ENCODE results near the gene GAL3ST2.
"Not testable (repeated sequence)": the region's sequence is repeated elsewhere in the genome, so short reads cannot be mapped to it uniquely, and the experiment has no call there.

GAL3ST2 gene

GRCh38 chr2:241791385-241791784, 14.8 kb downstream of the GAL3ST2 start:
- not testable (repeated sequence) for DNase-seq

GRCh38 chr2:241793385-241793784, 16.8 kb downstream of the GAL3ST2 start:
- no peak for DNase-seq

DNA sequence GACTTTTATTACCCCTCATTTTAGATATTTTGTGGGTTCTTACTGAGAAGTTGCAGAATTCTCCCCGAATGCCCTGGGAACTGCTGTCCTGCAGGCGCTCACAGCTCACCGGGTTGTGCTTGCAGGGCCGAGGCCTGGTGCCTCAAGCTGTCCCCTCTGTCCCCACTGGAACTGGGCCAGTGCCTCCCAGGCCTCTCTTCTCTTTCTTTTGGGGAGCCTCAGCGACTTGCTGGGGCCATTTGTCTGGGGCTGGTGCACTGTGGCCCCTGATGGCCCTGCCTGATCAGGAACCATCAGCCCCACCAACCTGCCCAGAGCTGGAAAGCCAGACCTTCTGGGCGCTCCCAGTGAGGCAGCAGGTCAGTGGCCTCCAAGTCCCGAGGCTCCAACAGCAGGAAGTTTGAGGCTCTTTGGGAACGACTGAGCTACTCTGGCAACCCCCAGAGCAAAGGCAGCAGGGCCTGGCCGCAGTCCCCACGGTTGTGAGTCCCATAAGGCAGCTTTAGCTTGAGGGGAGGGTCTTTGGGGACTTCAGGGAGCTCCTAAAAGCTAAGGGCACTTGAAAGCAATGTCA, 17.7 kb downstream of the GAL3ST2 start:
- DNase-seq: no peak

DNA sequence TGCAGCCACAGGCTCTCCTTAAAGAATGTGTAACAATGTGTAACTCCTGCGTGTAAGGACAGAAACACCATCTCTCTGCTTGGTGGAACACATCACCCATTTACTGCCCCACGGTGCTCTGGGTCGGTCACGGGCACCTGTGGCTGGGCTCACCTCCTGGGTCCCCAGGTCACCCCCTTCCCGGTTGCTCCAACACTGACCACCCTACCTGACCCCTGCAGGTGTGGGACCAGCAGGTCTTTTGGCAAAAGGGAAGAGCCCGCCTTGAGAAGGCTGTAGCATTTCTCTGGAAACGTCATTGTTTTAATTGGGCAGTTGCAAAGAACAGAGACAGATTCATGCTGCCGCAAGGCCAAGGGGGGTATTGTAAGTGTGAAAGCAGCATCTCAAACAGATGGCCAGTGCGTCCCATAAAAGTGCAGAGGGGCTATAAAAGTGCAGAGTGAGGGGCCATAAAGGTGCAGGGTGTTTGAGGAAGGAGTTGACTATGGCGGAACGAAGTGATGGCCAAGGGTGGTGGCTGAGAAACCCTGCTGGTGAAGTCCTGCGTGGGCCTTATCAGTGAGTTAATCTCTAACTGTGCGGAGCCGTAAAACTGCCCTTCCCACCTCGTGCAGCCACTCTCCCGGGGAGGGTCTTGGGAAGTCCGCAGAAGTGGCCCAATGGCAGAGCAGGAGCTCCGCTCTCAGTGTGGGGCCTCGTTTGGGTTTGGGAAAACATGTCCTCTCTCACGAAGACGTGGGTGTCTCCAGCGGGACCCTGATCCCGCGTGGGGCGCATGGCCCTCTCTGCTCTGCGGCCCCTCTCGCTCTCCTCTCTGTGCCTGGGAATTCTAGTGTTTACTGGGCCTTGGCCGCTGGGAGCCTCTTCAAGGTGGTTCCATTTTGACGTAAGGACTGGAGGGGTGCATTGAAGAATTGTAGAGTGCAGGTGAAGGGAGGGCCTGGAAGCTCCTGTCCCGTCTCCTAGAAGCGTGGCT, 18.7 kb downstream of the GAL3ST2 start:
- no peak for DNase-seq

DNA sequence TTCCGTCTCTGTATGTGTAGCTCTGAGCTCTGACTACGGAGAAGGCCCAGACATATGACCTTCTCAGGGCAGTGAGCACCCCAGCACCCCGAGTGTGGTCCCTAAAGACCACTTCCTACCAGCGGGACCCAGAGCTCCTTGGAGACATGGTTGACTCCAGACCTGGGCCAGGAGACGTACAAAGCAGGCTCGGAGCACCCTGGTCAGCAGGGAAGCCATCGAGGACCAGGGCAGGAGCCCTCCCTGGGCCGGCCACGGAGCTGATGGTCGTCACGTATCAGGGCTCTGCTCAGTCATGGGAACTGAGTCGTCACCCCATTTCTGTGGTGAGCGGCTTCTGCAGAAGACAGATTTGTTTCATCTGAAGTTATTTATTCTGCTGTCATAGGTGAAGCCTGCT, 19.6 kb downstream of the GAL3ST2 start:
- no peak for DNase-seq

GRCh38 chr2:241796610-241797138, 20.1 kb downstream of the GAL3ST2 start:
- no peak for DNase-seq

DNA sequence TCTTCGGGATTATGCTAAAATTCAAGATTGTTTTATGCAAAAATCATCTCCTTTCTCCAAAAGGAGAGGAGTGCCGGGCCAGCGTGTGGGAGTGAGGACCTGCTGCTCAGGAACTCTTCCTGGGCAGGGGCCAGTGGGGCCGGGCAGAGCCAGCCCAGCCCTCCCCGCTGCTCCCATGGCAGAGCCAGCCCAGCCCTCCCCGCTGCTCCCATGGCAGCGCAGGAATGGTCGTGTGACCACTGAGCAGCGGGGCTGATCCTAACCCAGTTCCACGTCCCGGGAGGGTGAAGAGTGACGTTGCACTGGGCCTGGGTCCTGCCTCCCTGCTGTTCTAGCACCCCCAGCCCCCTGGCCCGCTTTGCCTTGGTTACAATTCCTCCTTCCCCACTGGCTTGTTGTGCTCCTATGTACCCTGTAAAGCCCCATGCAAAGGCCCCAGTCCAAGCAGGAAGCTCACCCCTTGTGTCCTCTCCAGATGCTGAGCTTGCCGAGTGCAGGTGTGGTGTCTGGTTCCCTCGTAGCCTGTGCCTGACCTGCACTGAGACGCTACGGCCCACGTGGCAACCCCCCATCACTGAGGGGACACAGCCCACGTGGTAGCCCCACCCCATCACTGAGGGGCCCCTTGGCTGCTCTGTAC, 20.9 kb downstream of the GAL3ST2 start:
- DNase-seq: peak in 1 of 58 donors; percentile 35

GRCh38 chr2:241798081-241798630, 21.5 kb downstream of the GAL3ST2 start:
- DNase-seq: no peak

GRCh38 chr2:241798631-241799521, 22.3 kb downstream of the GAL3ST2 start:
- no peak for DNase-seq

DNA sequence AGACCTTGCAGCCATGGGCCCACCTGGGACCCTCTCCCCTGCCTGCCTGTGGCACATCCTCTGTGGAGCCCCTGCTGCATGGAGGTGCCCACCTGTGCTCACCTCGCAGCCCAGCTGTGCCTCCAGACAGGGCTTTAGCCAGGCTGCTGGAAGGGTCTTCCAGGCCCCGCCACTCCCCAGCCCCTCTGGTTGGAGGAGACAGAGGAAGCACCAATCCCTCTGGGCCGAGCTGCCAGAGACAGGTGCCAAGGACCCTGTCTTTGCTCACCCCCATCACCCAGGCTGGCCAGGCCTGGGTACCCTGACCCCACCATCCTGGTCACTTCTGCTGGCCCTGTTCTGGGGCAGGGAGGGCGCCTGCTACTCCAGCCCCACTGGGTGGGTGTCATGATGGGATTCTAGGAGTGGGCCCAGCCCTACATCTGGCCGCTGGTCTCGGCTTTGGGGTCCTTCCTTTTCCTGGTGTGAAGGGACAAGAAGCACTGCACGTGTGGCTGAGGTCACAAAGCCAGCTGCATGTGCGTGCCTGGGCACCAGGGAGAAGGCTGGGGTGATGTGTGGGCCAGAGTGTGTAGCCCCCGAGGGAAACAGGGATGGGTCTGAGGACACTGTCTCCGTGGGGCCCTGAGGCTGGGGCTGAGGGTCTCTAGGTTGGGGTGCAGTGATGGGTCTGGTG, 23.0 kb downstream of the GAL3ST2 start:
- DNase-seq: no peak

DNA sequence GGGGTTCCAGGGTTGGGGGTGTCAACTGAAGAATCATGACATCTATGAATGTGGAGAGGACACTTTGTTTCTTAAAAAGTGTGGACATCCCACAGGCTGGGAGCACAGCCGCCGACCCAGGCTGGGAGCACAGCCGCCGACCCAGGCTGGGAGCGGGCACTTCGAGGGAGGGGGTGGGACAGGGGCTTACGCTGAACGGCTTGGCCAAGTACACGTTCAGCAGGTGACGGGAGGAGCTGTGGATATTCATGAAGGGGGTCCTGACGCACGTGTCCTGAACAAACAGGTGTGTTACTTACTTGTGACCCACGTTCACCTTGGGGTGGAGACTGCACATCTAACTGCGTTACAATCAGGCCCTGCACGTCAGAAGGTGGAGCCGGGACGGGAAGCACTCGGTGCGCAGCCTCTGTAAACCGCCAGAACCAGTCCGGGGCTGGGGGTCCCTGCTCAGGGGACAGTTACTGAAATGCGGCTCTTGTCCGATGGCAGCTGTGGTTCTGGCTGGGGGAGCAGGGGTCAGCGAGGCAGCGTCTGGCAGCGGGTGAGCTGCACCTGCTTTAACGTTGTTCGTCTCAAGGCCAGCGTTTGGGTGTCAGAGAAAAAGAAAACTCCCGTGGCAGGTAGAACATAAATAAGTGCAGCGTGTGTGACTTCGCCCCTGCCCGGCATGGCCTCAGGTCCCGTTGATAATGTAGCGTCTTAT, 23.7 kb downstream of the GAL3ST2 start:
- DNase-seq: not testable (repeated sequence)

- no peak for DNase-seq
These were observed 25.2 kb downstream of the GAL3ST2 start for GRCh38 chr2:241801611-241802420.

DNA sequence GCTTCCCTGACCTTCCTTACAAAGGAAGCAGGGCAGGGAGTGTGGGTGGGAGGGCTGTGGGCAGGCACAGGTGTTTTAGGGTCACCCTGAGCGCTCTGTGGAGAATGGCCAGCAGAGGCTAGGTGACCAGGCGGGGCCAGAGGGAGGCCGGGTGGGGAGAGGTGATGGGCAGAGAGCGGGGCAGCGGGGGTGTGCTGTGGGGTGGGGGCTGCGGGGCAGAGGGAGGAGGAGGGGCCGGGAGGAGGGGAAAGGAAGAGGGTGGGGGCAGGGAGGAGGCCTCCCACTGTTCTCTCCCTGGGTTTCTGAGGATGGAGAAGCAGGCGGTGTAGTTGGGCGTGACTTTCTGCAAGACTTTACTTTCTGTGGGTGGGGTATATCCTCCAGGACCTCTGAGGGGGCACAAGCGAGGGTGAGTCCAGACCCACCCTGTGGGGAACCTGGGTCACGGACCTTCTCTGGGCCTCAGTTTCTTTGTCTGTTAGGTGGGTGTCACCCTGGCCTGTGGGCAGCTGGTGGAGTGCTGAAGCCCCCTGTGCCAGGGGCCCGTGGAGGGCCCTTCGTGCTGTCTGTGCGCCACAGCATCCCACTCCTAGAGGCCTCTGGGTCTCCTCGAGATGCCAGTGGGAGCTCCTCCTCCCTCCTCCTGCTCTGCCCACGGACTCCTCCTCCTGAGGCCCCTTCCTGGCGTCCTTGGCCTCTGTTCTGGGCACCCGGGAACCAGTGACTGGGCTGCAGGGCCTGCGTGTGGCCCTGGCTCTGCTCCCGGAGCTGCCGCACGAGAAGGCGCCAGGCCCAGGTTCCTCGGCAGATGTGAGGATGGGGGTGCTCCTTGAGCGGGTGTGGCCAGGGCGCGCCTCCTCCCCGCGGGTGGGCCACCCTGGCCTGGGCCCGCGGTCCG, 26.0 kb downstream of the GAL3ST2 start:
- peak in 3 of 58 donors; percentile 28 to 60 (median 37) for DNase-seq

GRCh38 chr2:241803387-241804325, 27.0 kb downstream of the GAL3ST2 start:
- DNase-seq: peak in 45 of 58 donors; percentile 17 to 81 (median 58)

- peak in 1 of 58 donors; percentile 22 for DNase-seq
These were observed 28.0 kb downstream of the GAL3ST2 start for GRCh38 chr2:241804326-241805229.
